Measurements from ENCODE around the gene TEX29.

TEX29 gene

DNA sequence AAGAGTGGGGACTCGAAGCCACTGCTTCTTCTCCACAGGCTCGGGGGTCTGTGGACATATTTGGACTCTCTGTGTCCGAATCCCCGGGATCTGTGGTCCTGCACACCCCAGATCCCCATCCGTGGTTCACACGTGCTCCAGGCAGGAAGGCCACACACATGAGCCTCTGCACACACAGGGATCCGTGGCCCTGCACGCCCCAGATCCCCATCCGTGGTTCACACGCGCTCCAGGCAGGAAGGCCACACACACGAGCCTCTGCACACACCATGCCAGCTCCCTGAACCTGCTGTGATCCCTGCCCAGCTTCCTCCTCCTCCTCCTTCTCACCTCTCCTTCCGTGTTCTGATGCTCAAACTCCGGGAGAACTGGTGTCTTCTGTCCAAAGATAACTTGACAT, 3.1 kb downstream of the TEX29 start:
- no peak for DNase-seq

DNA sequence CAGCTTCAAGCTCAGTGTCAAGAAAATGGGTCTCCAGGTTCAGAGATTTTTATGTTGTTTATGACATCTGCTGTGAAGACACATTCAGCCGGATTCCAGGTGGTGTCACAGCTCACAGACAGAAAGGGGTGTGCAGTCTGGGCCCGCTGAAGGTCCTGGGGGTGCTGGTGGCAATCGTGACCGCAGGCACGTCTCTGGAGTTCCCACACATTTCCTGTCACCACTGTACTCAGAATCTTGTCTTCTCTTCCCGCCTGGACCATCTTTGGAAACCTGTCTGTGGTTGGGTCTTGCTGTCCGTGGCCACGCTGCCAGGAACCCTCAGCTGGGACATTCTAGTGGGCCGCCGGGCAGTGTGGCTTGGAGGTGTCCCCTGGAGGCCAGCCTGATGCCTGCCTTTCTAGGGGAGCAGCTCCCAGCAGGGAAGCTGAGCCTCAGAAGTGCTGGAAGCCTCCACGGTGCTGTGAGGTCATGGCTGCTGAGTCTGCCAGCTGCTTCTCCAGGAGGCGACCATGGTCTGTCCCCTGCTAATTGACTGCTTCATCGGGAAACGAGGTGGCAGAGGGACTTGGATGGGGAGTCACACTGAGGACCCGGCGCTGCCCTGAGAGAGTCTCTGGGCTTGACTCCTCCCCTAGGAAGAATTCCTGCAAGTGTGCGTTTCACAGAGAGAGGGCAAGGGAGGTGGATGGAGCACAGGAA, 3.7 kb downstream of the TEX29 start:
- DNase-seq, result no peak

DNA sequence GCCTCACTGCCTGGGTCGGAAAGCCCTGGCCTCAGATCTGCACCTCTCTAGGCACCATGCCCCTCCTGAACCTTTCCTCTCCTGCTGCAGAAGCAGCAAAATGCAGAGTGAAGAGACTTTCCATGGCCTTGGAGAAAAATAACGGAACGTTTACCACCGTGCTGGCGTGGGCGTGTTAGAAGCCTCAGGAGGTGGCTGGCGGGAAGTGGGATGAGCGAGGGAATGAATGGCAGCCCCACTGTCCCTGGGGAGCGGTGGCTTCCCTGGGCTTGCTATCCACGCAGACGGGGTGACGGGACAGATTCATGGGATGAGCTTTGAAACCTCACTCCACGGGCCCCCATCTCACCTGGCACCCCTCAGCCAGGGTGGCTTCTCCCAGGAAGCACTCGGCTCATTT, 4.3 kb downstream of the TEX29 start:
- no peak for DNase-seq

DNA sequence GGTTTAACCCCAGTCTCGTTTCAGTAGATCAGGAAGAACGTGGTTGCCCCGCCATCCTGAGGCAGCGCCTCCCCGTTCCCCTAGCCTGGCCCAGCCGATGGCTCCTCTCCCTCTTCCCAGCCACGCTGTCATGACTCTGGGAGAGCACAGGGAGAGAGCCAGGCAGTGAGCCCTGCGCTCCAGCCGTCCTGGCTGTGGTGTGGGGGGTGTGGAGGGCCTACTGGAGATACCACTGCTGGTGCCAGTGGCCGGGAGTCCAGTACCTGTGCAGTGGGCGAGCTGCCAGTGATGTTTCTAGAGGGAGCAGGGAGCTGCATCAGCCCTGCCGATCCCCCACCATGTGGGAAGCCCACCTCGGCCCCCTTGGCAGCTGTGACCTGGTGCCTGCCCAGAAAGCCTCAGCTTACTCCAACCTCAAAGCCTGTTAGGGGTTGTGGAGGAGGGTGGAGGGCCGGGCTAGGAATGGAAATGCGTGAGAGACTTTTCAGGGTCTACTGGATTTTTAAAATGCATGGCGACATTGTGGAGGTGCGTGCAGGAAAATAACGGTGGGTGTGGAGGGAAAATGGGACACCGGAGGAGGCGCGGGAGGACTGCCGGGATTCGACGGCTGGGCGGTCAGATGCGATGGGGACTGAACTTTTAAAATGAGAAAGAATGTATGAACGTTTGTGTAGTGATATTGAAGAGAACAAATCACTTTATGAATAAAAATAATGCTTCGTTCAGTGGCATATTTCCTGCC, 4.9 kb downstream of the TEX29 start:
- DNase-seq, result no peak

DNA sequence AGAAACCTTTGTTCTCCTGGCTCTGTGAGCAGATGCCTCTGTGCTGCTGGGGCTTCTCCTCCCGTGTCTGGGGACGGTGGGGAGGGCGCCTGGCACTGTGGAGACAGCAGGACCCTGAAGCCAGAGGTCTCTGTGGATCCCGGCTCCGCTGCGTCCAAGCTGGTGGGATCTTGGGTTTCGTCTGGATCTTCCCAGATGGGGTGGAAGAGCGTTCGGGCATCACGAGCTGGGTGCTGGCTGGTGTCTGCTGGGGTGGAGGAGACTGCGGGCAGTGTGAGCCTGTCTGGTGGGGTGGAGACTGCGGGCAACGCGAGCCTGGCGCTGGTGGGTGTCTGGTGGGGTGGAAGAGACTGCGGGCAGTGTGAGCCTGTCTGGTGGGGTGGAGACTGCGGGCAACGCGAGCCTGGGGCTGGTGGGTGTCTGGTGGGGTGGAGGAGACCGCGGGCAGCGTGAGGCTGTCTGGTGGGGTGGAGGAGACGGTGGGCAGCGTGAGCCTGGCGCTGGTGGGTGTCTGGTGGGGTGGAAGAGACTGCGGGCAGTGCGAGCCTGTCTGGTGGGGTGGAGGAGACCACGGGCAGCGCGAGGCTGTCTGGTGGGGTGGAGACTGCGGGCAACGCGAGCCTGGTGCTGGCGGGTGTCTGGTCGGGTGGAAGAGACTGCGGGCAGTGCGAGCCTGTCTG, 5.6 kb downstream of the TEX29 start:
- DNase-seq, result no peak

DNA sequence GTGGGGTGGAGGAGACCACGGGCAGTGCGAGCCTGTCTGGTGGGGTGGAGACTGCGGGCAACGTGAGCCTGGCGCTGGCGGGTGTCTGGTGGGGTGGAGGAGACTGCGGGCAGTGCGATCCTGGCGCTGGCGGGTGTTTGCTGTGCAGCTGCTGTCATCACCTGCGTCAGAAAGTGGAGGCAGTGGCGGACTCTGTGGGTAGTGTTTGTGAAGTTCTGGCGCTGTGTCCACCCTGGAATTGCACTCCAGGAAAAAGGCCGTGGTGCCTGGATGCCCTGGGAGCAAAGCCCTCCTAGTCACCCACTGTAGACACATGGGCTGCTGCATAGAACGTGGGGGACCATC, 6.2 kb downstream of the TEX29 start:
- DNase-seq, result no peak

DNA sequence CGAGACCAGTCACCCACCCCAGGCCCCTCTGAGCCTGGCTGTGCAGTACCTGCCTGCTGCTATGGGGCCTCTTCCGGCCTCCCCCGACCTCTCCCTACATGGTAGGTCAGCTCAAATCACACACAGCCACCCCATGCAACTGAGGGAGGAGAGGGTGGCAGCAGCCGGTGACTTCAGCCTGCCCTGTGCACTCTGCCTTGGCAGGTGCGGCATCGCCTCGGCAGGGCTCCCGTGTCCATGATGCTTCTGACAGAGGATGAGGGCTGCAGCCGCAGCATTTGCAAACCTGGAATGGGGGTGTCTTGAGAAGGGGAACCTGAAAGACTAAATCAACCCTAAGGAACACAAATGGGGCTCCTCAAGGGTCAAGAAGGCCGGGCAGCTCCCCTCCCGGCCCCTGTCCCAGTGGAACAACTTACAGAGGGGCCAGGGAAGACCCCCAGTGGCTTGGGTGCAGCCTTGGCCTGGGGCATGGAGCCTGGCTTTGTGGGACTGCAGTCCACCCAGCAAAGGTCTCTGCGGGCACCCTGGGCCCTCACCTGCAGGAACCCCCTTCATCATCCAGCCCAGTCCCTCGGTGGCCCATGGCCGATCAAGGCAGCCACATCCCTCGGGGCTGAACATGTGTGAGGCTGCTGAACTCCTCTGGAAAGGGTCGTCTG, 6.7 kb downstream of the TEX29 start:
- no peak for DNase-seq

DNA sequence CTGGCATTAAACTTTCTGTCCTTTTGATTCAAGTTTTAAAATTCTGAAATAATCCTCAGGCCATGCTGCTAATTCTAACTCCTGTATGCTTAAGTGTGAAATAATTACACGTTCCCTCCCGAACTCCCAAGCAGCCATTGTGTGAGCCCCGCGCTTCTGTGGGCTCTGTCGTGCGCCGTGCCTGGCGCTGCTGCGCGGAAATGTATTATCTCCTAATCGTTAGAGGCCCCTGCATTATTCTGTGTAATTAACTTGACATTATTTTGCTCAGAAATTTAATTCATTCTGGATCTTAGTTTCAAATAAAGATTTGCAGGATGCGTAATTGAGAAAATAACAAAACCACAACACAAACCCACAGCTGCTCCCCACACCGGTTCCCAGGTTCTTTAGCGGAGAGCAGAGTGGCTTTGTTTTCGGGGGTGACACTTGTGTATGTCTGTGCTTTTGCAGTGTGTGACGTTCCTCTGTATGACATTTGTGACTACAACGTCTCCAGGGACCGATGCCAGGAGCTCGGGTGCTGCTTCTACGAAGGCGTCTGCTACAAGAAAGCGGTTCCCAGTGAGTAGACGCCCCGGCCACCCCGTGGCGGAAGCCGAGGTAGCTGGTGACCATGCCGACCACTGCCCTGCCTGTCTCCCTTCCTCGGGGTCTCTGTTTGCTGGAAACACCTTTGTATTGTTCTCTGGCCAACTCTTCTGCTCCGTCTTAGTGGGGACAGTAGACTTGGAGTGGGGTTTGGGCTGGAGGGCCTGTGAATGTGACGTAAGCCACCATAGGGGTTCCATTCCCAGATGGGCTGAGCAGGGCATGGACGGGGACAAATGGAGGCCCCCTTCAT, 7.5 kb downstream of the TEX29 start:
- DNase-seq, result no peak

DNA sequence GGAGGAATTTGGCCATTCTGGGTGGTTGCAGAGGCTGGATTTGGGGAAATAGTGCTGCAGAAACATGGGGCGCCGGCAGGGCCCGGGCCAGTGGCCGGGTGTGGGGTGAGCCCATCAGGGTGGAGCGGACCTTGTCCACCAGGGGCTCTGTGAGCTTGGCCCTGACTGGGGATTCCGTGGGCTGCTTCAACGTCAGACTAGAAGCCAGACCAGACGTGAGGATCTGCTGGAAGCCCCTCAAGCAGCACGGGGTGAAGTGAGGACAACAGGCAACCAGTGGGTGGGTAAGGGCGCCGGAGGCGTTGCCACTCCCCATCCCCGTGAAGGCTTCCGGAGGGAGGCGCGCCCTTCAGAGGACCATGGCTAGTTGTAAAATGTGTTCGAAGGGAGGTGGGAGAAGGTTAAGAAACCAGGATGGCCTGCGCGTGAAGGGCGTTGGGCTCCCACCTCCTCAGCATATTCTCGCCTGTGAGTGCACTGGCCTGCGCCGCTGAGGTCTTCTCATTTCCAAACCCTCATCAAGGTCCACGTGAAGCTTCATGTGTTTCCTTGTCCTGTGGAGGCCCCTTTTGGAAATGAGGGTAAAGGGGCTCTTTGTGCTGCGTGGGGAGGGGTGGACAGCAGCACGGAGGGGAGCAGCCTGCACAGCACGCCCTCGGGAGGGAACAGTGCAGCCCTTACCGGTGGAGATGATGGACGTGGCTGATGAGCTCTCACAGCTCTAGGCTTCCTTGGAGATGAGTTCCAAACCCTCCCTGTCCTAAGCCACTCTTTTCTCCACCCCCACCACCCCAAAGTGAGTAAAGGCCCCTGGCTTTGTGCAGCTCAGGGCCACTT, 8.3 kb downstream of the TEX29 start:
- no peak for DNase-seq

DNA sequence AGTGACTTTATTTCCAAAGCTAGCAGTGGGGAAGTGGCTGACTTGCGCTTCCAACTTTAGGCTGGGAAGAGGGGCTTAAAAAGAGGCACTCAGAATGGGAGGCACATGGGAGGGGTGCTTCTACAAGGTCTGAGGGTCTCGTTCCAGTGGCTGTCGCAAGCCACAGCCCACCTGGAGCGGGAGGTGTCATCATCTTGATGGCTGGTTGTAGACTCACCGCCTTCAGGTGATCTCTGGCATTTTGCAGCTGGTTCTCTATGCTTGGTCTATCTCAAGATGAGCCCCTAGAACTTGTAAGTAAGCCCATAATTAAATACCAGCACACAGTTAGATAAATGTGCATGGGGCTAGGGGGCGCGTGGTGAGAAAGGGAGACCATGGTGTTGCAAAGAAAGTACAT, 9.2 kb downstream of the TEX29 start:
- no peak for DNase-seq

DNA sequence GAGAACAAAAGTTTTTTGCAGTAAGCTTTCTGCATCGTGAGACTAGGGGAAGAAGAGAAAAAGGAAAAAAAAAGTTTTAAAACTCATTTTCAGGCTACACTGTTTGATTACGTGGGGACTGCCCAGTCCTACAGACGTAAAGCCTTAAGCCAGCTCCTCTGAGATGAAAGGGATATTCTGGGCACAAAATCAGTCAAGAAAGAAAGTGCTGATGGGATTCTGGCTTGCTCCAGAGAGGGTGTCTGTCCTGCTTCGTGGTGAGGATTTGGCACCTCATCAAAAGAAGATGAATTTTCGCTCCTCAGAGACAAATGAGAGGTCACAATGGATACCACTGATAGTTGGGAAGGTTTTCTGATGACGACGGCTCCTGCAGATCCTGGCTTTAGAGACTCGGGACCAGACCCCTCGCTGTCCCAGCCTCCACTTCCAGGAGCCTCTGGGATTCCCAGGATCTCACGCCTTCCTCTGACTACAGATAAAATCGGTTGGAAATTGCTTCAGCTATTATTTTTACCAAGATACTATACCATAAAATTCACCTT, 9.7 kb downstream of the TEX29 start:
- no peak for DNase-seq

DNA sequence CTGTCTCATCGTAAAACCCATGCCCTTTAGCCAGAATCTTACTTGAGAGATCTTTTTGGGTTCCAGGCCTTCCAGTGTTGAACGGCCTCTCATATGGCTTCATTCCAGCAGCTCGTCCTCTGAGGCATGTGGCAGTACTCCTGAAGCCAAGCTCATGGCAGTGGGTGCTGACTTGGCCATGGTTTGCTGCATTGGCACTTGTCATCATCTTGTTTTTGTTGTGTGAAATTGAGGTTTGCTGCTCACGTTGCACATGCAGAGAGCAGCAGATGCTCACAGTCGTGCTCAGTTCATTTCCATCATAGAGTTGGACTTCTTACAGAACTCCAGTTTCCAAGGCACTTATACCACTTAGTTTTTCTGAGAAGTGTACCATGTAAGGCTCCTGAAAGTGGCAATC, 14.9 kb downstream of the TEX29 start:
- DNase-seq, result no peak

DNA sequence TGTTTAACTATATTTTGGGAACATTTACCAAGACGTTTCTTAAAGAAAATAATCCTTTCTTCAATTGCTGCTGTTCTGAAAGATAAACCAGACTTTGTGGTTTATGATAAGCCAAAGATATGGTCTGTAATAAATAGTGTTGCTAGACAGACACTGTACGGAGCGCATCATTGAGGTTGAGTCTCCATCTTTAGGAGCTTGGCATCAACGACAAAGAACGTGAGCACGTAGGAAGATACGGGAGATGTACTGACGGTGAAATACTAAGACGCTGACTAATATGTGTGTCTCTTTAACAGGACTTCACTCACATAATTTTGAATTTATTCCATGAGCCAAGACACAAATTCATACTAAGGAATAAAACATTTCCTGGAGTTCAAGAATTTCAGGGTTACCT, 16.2 kb downstream of the TEX29 start:
- DNase-seq, result no peak

DNA sequence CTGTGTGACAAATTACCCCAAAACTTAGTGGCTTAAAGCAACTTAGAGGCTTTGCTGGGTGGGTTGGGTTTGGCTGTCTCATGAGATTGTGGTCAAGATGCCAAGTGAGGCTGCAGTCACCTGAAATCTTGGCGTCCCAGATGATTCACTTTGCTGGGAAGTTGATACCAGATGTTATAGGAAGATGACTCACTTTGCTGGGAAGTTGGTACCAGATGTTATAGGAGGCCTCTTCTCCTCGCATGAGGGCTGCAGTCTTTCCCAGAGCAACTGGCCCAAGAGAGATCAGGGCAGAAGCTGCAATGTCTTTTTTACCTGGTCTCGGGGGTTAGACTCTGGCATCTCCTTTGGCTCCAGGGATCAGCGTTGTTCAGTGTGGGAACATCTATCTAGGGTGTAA, 16.8 kb downstream of the TEX29 start:
- DNase-seq, result no peak

DNA sequence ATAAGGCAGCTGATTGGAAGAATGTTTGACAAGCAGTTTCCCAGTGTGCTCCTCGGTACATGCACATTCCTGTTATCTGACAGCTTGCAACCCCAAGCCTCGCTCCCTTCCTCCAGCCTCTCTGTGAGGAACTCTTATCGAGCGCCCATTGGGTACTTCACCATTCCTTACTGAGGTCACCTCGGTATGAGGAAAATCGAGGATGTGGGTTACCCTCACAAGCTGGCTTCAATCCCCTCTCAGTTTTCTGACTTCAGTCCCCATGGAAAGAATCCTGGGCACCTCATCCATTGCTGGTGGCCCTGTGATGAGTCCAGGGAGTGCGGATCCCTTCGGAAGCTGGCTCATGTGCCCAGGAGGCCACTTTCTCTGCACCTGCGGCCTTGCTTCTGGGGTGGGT, 17.3 kb downstream of the TEX29 start:
- no peak for DNase-seq

DNA sequence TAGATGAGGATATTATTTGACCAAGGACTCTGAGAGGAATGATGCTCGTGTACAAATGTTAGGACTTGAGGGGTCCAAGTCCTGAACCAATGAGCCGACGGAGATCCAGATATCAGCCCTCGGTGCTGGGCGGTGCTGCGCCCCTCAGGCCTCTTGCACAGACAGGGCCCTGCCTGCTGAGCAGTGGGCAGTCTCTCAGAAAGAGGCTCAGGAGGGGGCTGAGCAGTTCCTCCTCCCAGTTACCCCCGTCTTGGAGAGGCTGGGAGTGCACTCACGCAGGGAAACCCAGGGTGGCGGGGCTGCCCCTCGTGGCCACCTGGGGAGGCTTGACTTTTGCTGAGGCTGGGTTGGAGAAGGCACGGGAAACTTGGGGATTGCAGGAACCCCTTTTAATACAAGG, 18.4 kb downstream of the TEX29 start:
- no peak for DNase-seq

DNA sequence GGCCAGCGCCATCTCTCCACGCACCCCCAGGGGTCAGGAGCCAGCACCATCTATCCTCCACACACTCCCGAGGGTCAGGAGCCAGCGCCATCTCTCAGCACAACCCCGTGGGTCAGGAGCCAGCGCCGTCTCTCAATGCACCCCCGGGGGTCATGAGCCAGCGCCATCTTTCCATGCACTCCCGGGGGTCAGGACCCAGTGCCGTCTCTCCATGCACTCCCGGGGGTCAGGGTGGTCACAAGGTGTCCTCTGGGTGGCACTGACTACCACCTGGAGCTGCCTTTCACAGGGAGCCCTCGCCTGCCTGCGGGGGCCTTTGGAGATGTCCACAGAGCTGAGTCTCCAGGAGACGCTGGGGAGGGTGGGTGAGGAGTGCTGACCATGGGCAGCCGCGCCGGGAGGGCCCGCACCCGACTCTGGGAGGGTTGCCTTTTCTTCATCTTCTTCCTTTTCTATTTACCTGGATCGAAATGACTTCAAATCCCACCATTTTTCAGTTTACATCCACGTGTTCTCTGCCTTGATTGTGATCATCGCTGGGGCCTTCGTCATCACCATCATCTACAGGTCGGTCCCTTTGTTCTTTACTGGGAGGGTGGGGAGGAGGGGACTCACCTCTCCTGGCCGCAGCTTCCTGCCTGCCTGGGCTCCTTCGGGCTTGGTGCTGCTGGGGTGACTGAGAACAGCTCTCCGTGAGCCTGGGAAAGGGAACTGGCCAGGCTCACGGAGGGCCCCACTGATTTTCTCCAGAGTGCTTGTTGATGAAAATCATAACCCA, 19.1 kb downstream of the TEX29 start:
- no peak for DNase-seq

DNA sequence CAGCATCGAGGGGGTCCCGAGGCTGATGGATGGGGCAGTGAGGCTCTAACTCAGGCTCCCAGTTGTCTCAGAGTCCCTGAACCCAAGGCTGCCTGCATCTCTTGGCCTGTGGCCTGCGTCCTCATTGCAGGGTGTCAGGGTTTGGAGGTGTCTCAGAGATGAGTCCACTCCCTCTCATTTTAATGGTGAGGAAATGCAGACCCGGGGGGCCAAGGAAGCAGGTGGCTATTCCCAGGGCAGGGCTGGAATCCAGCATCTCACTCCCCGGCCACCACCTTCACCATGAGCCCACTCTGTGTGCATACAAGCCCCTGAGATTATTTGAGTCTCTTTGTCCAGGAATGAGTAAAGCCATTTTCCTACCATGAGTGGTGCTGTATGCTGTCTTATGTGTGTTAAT, 21.4 kb downstream of the TEX29 start:
- DNase-seq, result no peak

DNA sequence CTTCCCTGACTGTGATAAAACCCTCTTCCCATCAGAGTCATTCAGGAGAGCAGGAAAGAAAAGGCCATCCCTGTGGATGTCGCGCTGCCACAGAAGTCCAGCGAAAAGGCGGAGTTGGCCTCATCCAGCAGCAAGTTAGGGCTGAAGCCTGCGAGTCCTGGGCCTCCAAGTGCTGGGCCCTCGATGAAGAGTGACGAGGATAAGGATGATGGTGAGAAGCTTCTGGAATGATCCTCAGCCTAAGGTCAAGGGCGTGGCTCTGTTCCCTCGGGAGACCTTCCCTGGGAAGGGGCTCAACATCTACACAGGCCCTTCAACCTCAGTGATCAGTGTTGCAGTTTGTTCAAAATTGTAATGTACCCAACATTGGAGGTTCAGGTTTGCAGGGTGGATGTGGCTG, 22.3 kb downstream of the TEX29 start:
- DNase-seq, result no peak

DNA sequence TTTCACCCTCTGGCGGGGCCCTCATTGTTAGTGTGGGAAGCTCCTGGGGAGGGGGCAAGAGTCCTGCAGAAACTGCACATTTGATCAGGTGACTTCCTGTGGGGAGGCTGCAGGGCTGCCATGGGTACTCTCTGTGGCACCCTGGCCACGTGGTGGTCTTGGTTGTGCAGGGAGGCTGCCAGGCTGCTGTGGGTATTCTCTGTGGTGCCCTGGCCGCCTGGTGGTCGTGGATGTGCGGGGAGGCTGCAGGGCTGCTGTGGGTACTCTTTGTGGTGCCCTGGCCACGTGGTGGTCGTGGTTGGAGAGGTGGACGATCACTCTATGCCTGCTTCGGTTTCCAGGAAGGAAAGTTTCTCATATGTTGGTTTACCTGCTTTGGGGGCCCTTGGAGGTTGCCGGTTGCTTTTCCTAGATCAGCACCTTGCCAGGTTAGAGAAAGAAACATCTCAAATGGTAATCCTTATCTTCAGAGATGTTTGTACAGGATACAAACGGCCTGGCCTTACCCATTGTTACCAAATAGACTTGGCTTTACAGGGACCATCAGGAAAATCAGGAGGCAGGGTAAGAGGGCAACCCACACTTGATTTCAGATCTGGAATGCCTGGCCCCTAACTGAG, 22.9 kb downstream of the TEX29 start:
- DNase-seq, result no peak

All from NCI-H1092 treated with DMSO at 0.1 percent for 48 hours (cell line).